ENCODE data around the gene TULP3. TPM values are rescaled to one million over a fixed set of nuclear protein-coding genes. Genes with fewer than 3 reads are reported as not detected.

The TULP3 gene
- total and polyA plus RNA-seq, 2 of the 8 experiments (the other 6 are each of a cell fraction or from before 2014, with no cell fraction given): 18.4 to 21.2 TPM

DNA sequence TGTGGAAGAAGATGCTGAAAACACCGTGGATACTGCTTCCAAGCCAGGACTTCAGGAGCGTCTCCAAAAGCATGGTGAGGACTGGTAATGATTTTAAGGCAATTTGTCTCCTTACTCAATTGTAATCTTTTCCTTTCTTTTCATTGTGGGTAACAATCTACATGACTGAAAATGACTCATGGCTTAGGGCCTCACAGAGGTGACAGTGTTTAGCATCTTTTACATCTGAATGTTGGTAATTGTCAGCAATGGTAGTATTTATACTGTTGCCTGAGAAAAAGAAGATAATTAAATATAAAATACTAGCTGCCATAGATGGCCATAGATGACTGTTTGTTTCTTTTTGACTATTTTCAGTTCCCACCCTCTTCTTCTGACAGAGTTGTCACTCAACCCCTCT is 31.6 kb downstream of the TULP3 start:
- no peaks in the 10 kb centered on the region for H3K27me3 ChIP-seq (replicated peaks in 1 of 4; ENCODE audit: control insufficient read depth in 3 of 4, extremely low read depth in 1 of 4, insufficient read depth in 3 of 4, low read length in 3 of 4)
- H2BK5ac ChIP-seq (ENCODE audit: low read depth, low read length): no peak overlapping the region
- no peak overlapping the region; the same call in 1 of the 2 replicates for H3K18ac ChIP-seq (ENCODE audit: extremely low read depth, low read length)
- ChIA-PET POLR2A (ENCODE audit: partially characterized antibody) (interaction anchor here (0.7 kb wide), 1 partner anchor 212 kb away, joined by 3 read pairs; no protein-coding TSS in a partner anchor), CTCF (ENCODE audit: partially characterized antibody) (interaction anchor here (0.9 to 3.2 kb wide), 3 partner anchors 12 to 68 kb away, joined by 3 to 15 read pairs (median 4); no protein-coding TSS in a partner anchor)
- H3K4ac ChIP-seq (replicated peaks; ENCODE audit: insufficient read length, low read depth, low read length): no peak overlapping the region
- H4K8ac ChIP-seq (ENCODE audit: extremely low read depth, insufficient read depth, low read length): no peak overlapping the region
- no peaks in the 10 kb centered on the region for H4K20me1 ChIP-seq (replicated peaks in 1 of 2; ENCODE audit: control insufficient read depth in 1 of 2, insufficient read depth in 2 of 2, low read length in 2 of 2)
- DNase-seq (ENCODE audit: low read depth in 1 of 2, low spot score in 2 of 2) (no peak), FAIRE-seq (peak; percentile 19)
- H4K91ac ChIP-seq (replicated peaks; ENCODE audit: insufficient read length, low read length): no peak overlapping the region
- H2BK15ac ChIP-seq (ENCODE audit: low read length): no peak overlapping the region
- WGBS, 2 experiments (ENCODE audit: extremely low coverage in 1 of 2, insufficient coverage in 1 of 2, insufficient read length in 1 of 2, insufficient replicate concordance in 2 of 2, low coverage in 1 of 2, low lambda C conversion rate in 2 of 2, missing lambda C conversion rate in 1 of 2): 69% methylated on average over 2 of the region's 2 CpGs; no CpG with 5 or more reads in 1 of the 2 experiments
- H3K79me2 ChIP-seq (ENCODE audit: control insufficient read depth in 1 of 2, insufficient read depth in 2 of 2, low read length in 2 of 2): no peaks in the 10 kb centered on the region
- no peak overlapping the region for H2BK120ac ChIP-seq (replicated peaks; ENCODE audit: low read depth, low read length)
- no peaks in the 10 kb centered on the region for H3K9me3 ChIP-seq (ENCODE audit: insufficient read depth in 2 of 2, low read depth in 1 of 2, low read length in 1 of 2)
- TF ChIP-seq SP2 (IDR thresholded peaks at IDR 0.05; ENCODE audit: low read length): no peak
- peak; percentile 69 for TF ChIP-seq JUND (IDR thresholded peaks at IDR 0.05; ENCODE audit: low read length)
- no peak for TF ChIP-seq HDAC2 (IDR thresholded peaks at IDR 0.05; ENCODE audit: borderline replicate concordance in 1 of 2, low read depth in 2 of 2, low read length in 2 of 2)
- H3K23me2 ChIP-seq (ENCODE audit: low read depth, low read length): no peaks in the 10 kb centered on the region
- H3K27ac ChIP-seq (ENCODE audit: low read depth, low read length): no peak overlapping the region
- H3K4me1 ChIP-seq (replicated peaks in 1 of 4; ENCODE audit: control insufficient read depth in 3 of 4, insufficient read depth in 4 of 4, low read length in 3 of 4): peaks cover 0 to 7% (median 2%) of the 10 kb centered on the region in 4 experiments; a peak in 5 of 7 replicates
- no peak overlapping the region for H2BK12ac ChIP-seq (ENCODE audit: low read depth, low read length)
- H2AK5ac ChIP-seq (ENCODE audit: low read depth, low read length): no peak overlapping the region
- 0 out of 2 replicates have a peak overlapping the region, but pooled peaks have one; percentile 40 for H2BK20ac ChIP-seq (ENCODE audit: low read length)
- no peak overlapping the region for H2AFZ ChIP-seq (ENCODE audit: low read length)
- H3K36me3 ChIP-seq (ENCODE audit: control insufficient read depth in 2 of 4, insufficient read depth in 4 of 4, low read length in 3 of 4): peaks cover 0 to 4% (median 0%) of the 10 kb centered on the region in 4 experiments; a peak in 3 of 8 replicates
- H3K56ac ChIP-seq (replicated peaks; ENCODE audit: insufficient read length, low read depth, low read length): no peak overlapping the region
- no peaks in the 10 kb centered on the region; the same call in 1 of the 2 replicates for H3K79me1 ChIP-seq (ENCODE audit: low read depth, low read length)
- H3K4me3 ChIP-seq (ENCODE audit: extremely low read depth in 1 of 4, insufficient read depth in 2 of 4, low read depth in 3 of 4, low read length in 4 of 4): peak overlapping the region in 1 of 4 experiments; percentile 12; a peak in 1 of 8 replicates
- no peak overlapping the region for H4K5ac ChIP-seq (ENCODE audit: insufficient read length, low read depth, low read length)
- H3K4me2 ChIP-seq (ENCODE audit: insufficient read depth in 1 of 2, low read depth in 2 of 2, low read length in 2 of 2): peak overlapping the region; percentile 22 to 52
- no peak overlapping the region for H3K9ac ChIP-seq (replicated peaks in 1 of 4; ENCODE audit: extremely low read depth in 1 of 4, low read depth in 3 of 4, low read length in 3 of 4)
- no peak overlapping the region for H3K14ac ChIP-seq (ENCODE audit: insufficient read length)
- H3K23ac ChIP-seq (ENCODE audit: insufficient read length): no peak overlapping the region
